ENCODE measurements around the gene TBC1D17. TPM values are rescaled to one million over a fixed set of nuclear protein-coding genes. Genes with fewer than 3 reads are reported as not detected.

Gene TBC1D17
- total and polyA plus RNA-seq, 9 donors: 23.1 to 77.5 (median 49.8) TPM

DNA sequence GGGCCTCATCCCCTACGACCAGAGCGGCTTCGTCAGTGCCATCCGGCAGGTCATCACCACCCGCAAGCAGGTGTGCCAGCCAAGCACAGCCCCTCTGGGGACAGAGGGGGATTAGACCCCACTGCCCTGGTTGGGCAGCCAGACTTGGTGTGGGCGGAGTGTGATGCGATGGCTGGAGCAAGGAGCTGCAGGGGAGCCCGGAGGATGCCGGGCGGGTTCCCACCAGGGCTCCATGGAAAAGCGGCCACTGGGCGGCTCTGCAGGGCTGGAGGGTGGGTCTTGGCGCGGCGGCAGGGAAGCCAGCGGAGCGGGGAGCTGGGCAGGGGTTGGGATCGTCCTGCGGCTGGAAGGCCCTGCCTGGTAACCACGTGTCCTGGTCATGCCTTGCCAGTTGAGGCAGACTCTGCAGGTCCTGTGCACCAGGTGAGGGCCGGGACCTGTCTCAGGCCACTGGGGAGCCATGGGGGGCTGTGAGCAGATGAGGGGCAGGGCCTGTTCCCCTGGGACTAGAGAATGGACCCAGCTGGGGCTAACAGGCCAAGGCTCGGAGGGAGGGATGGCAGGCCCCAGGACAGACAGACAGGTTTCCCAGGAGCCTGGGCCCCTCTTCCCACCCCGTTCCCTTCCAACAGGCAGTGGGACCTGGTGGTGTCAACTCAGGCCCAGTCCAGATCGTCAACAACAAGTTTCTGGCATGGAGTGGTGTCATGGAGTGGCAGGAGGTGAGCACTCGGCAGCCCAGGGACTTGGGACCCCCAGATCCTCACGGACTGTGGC, 20.3 kb upstream of the TBC1D17 start:
- intact Hi-C loops (cut with DNase I): loop anchor here in 1 of 4 donors (5.0 kb wide), 1 partner anchor 35 kb away; no protein-coding TSS in a partner anchor
- 82 to 89% (median 84%) methylated on average over 25 to 26 of the region's 26 CpGs for WGBS, 3 donors
- TF ChIP-seq, protein P1, sequence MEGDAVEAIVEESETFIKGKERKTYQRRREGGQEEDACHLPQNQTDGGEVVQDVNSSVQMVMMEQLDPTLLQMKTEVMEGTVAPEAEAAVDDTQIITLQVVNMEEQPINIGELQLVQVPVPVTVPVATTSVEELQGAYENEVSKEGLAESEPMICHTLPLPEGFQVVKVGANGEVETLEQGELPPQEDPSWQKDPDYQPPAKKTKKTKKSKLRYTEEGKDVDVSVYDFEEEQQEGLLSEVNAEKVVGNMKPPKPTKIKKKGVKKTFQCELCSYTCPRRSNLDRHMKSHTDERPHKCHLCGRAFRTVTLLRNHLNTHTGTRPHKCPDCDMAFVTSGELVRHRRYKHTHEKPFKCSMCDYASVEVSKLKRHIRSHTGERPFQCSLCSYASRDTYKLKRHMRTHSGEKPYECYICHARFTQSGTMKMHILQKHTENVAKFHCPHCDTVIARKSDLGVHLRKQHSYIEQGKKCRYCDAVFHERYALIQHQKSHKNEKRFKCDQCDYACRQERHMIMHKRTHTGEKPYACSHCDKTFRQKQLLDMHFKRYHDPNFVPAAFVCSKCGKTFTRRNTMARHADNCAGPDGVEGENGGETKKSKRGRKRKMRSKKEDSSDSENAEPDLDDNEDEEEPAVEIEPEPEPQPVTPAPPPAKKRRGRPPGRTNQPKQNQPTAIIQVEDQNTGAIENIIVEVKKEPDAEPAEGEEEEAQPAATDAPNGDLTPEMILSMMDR (IDR thresholded peaks at IDR 0.05): no peak
- TF ChIP-seq EP300 (IDR thresholded peaks at IDR 0.05) (no peak), POLR2A (IDR thresholded peaks at IDR 0.05) (no peak)
- H3K27ac ChIP-seq: no peak overlapping the region
- no peaks in the 10 kb centered on the region for H3K27me3 ChIP-seq
- DNase-seq: peak in 3 of 5 donors; percentile 11 to 45 (median 38)
- H3K36me3 ChIP-seq: no peaks in the 10 kb centered on the region
- H3K4me3 ChIP-seq: no peak overlapping the region
- no peaks in the 10 kb centered on the region for H3K9me3 ChIP-seq
- peaks cover 6% of the 10 kb centered on the region for H3K4me1 ChIP-seq (ENCODE audit: insufficient read depth)

DNA sequence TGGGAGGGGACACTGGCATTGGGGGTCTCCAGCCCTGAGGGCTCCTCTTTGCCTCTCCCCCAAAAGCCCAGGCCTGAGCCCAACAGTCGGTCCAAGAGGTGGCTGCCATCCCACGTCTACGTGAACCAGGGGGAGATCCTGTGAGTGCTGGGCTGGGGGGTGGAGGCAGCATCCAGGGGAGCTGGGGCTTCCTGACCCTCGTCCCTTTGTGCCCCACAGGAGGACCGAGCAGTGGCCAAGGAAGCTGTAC, 19.7 kb upstream of the TBC1D17 start:
- H3K4me1 ChIP-seq (ENCODE audit: insufficient read depth): peaks cover 7% of the 10 kb centered on the region
- no peak for DNase-seq
- TF ChIP-seq EP300 (IDR thresholded peaks at IDR 0.05) (no peak), POLR2A (IDR thresholded peaks at IDR 0.05) (no peak)
- TF ChIP-seq, protein P1 (IDR thresholded peaks at IDR 0.05): no peak
- H3K27me3 ChIP-seq: no peaks in the 10 kb centered on the region
- H3K9me3 ChIP-seq: no peaks in the 10 kb centered on the region
- H3K27ac ChIP-seq: no peak overlapping the region
- intact Hi-C loops (cut with DNase I): loop anchor here in 1 of 4 donors (5.0 kb wide), 1 partner anchor 35 kb away; no protein-coding TSS in a partner anchor
- no peak overlapping the region for H3K4me3 ChIP-seq
- no peaks in the 10 kb centered on the region for H3K36me3 ChIP-seq
- whole genome bisulfite sequencing, 3 donors: 72 to 84% (median 74%) methylated on average over 5 of the region's 5 CpGs

DNA sequence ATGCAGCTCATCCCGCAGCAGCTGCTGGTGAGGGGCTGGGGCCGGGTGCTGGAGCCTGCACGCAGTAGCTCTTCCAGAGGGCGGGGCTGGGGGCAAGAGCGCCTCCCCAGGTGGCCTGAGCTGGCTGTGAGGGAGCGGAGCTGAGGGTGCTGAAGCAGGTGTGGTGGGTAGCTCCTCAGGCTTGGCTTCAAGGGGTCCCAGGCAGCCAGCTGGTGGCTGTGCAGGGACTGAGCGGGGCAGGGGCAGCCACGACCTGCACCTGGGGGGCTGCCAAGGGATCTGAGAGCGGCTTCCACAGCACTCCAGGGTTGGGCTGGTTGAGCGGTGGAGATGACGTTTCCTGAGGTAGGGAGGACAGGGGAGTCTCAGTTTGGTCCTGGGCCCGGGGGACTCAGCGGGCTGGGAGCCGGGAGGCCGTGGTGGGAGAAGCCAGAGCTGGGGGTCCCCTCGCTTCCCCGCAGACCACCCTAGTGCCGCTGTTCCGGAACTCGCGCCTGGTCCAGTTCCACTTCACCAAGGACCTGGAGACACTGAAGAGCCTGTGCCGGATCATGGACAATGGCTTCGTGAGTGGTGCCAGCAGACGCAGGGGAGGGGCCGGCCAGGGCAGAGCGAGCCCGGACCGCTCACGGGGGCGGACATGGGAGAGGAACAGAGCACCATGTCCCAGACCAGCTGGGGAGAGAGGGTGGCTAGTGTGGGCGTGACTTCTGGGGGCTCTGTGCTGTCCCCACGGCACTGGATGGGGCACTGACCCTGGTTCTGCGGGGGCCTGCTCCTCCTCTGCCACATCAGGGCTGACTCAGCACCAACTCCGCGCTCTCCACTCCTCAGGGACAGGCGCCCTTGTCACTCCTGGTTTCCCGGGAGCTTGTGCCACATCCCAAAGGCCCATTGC, 19.2 kb upstream of the TBC1D17 start:
- Histone ChIP-seq H3K4me1 (ENCODE audit: insufficient read depth) (peaks cover 7% of the 10 kb centered on the region), H3K36me3 (no peaks in the 10 kb centered on the region), H3K4me3 (no peak overlapping the region), H3K9me3 (no peaks in the 10 kb centered on the region), H3K27ac (no peak overlapping the region), H3K27me3 (no peaks in the 10 kb centered on the region)
- 69 to 79% (median 72%) methylated on average over 37 of the region's 37 CpGs for WGBS, 3 donors
- TF ChIP-seq EP300 (IDR thresholded peaks at IDR 0.05): no peak
- TF ChIP-seq, protein P1 (IDR thresholded peaks at IDR 0.05): no peak
- no peak for TF ChIP-seq POLR2A (IDR thresholded peaks at IDR 0.05)
- intact Hi-C loops (cut with DNase I): loop anchor here in 1 of 4 donors (5.0 kb wide), 1 partner anchor 36 kb away; no protein-coding TSS in a partner anchor
- peak in 3 of 5 donors; percentile 33 to 55 (median 43) for DNase-seq

DNA sequence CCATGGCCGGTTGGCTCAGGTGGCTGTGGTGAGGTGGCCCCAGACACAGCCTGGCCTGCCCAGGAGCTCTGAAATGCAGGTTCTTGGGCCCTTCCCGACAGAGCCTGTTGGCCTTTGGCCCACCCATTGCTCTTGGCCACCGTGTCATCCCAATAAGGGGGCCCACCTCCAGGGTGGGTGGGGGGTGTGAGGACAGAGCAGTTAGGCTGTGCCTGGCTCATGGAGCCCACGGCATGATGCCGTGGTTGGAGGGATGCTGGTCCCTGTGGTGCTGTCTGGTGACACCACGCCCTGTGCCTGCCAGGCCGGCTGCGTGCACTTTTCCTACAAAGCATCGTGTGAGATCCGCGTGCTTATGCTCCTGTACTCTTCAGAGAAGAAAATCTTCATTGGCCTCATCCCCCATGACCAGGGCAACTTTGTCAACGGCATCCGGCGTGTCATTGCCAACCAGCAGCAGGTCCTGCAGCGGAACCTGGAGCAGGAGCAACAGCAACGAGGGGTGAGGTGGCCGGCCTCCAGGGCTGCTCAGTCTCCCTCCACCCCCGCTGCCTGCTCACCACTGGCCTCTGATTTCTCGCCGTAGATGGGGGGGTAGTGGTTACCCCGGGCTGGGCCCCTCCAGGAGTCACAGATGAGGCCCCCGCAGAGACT, 17.7 kb upstream of the TBC1D17 start:
- H3K9me3 ChIP-seq: no peaks in the 10 kb centered on the region
- peaks cover 7% of the 10 kb centered on the region for H3K4me1 ChIP-seq (ENCODE audit: insufficient read depth)
- no peaks in the 10 kb centered on the region for H3K27me3 ChIP-seq
- intact Hi-C loops (cut with DNase I): loop anchor here in 2 of 4 donors (5.0 kb wide), 2 partner anchors 38 to 53 kb away; no protein-coding TSS in a partner anchor
- no peaks in the 10 kb centered on the region for H3K36me3 ChIP-seq
- TF ChIP-seq EP300 (IDR thresholded peaks at IDR 0.05) (no peak), POLR2A (IDR thresholded peaks at IDR 0.05) (no peak)
- TF ChIP-seq, protein P1 (IDR thresholded peaks at IDR 0.05): no peak
- DNase-seq: peak in 3 of 5 donors; percentile 41 to 60 (median 47)
- H3K4me3 ChIP-seq: no peak overlapping the region
- 62 to 71% (median 66%) methylated on average over 22 of the region's 22 CpGs for WGBS, 3 donors
- H3K27ac ChIP-seq: peak overlapping the region in 1 of 2 donors; percentile 65
